ENCODE measurements around the gene MRPL58.
"Not testable (repeated sequence)": the region's sequence is repeated elsewhere in the genome, so short reads cannot be mapped to it uniquely, and the experiment has no call there.

MRPL58 gene

GRCh38 chr17:75019710-75020109 lies 7.2 kb downstream of the MRPL58 start:
- DNase-seq, result no peak

- no peak for DNase-seq
These were observed 8.1 kb downstream of the MRPL58 start for GRCh38 chr17:75020331-75021110.

- DNase-seq, result no peak
These were observed 12.4 kb downstream of the MRPL58 start for GRCh38 chr17:75024686-75025397.

DNA sequence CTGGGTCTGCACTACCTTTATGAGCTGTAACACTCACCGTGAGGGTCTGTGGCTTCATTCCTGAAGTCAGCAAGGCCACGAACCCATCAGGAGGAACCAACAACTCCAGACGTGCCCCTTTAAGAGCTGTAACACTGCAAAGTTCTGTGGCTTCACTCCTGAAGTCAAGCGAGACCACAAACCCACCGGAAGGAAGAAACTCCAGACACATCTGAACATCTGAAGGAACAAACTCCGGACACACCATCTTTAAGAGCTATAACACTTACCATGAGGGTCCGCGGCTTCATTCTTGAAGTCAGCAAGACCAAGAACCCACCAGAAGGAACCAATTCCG lies 12.9 kb downstream of the MRPL58 start:
- not testable (repeated sequence) for DNase-seq

- DNase-seq, result not testable (repeated sequence)
These were observed 14.2 kb downstream of the MRPL58 start for GRCh38 chr17:75026650-75027049.

DNA sequence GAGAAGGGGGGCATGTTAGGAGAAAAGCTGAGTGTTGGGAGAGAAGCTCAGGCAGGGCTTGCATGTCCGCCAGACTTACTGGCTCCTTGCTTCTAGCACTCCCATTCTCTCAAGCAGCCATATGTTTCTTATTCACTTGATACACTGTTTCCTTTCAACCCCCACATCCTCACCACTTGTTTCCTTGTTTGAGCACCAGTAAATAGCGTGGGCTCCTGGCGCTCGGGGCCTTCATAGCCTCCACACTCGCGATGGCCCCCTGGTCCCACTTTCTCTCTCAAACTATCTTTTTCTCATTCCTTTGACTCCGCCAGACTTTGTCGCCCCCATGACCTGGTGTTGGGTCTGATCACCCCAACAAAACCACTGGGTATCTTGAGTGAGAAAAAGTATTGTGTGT lies 17.7 kb downstream of the MRPL58 start:
- DNase-seq, result no peak

- DNase-seq, result peak; percentile 51
These were observed 19.7 kb downstream of the MRPL58 start for GRCh38 chr17:75031972-75032719.

GRCh38 chr17:75032720-75033280 lies 20.3 kb downstream of the MRPL58 start:
- DNase-seq, result no peak

- DNase-seq, result peak; percentile 76
These were observed 21.1 kb downstream of the MRPL58 start for GRCh38 chr17:75033346-75034235.

GRCh38 chr17:75034236-75034908 lies 21.9 kb downstream of the MRPL58 start:
- peak; percentile 85 for DNase-seq

DNA sequence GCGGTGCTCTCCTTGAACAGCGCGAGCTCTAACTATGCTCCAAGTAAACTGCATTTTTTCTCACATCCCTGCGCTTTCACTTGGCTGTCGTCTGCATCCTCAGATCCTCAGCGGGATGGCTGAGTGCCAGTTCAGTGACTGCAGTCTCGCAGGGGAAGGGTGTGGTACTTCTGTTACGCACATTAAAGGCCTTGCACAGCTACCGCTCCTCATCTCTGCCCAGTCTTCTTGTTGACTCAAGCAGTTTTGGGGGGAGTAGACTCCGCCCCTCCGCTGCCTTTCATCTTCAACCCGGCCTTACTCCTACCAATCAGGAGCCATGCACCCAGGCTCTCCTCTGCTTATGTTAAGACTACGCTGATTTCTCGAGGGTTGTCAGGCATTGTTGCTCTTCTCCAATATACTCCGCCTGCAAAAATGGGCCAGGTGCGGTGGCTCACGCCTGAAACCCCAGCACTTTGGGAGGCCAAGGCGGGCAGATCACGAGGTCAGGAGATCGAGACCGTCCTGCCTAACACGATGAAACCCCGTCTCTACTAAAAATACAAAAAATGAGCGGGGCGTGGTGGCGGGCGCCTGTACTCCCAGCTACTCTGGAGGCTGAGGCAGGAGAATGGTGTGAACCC lies 24.3 kb downstream of the MRPL58 start:
- peak; percentile 77 for DNase-seq

- no peak for DNase-seq
These were observed 26.8 kb downstream of the MRPL58 start for GRCh38 chr17:75039238-75039637.

- DNase-seq, result no peak
These were observed 29.3 kb downstream of the MRPL58 start for GRCh38 chr17:75041656-75042280.

GRCh38 chr17:75043789-75044188 lies 31.3 kb downstream of the MRPL58 start:
- not testable (repeated sequence) for DNase-seq

- DNase-seq, result no peak
These were observed 32.2 kb downstream of the MRPL58 start for GRCh38 chr17:75044716-75045115.

GRCh38 chr17:75045946-75046406 lies 33.5 kb downstream of the MRPL58 start:
- not testable (repeated sequence) for DNase-seq

DNA sequence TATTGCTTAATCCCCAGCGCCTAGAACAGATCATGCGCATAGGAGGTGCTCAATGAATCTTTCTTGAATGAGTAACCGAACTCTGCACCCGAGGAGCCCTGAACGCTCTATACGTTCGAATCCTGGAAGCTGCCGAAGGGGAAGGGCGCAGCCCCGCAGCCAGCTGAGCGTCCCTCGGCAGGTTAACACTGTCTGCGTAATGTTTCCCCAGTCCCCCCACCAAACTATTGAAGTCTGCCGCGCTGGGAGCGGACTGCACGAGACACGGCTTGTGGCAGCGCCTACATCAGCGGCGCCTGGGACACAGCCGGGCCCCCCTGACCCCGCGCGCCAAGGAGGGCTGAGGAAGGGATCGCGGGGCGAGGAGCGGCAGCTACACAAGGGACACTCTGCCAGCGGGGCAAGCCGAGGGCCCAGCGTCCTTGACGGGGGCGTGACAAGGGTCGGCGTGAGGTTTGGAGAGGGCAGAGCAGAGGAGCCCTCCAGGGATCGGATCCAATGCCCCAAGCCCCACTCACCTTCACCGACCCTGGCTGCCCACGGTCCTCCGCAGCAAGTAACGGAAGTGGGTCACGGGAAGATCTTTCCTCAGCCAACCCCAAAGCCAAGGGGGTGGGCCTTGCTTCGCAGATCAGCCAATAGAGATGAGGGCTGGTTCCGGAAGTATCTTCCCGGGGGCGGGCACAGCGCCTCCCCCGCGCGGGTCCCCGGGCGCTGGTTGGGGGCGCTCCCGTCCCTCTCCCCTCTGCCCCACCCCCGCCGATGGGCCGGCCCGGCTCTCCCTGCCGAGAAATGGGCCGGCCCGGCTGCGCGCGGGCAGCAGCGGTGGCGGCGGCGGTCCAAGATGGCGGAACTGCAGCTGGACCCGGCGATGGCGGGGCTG lies 34.2 kb downstream of the MRPL58 start, which contains the start of the genes ATP5PD and KCTD2:
ATP5PD (minus strand) TSS at position 563 of the 883 bp plus-strand sequence. CDS start 4,319 bp downstream, outside the sequence.
KCTD2 (plus strand) TSS at position 819 of the 883 bp plus-strand sequence; CDS start at position 845, 26 bp downstream.
- peak; percentile 94 for DNase-seq

- DNase-seq, result peak; percentile 25
These were observed 35.1 kb downstream of the MRPL58 start for GRCh38 chr17:75047398-75048098.

All from stimulated activated naive CD4-positive, alpha-beta T cell treated with Interleukin-2 at 50 U/mL for 16 hours (primary cell).